Glutamatergic neuron (in vitro differentiated cells): ENCODE measurements around the gene LDHAL6B. TPM values are rescaled to one million over a fixed set of nuclear protein-coding genes. Genes with fewer than 3 reads are reported as not detected.

Source experiments
- DNase-seq: peaks from one replicate; pipeline ENCODE4 v3.0.0; 2022
- H3K27ac Mint-ChIP-seq: one replicate; pipeline ENCODE4 v1.8.0; 2020; ENCODE audit warnings: mild to moderate bottlenecking, mixed read lengths, inconsistent platforms; ENCODE audit not compliant: unreplicated experiment
- H3K27me3 Mint-ChIP-seq: one replicate; pipeline ENCODE4 v1.8.0; 2020; ENCODE audit warnings: mild to moderate bottlenecking, moderate library complexity, mixed read lengths, inconsistent platforms; ENCODE audit not compliant: unreplicated experiment
- H3K36me3 Mint-ChIP-seq: one replicate; pipeline ENCODE4 v1.8.0; 2020; ENCODE audit warnings: mild to moderate bottlenecking, mixed read lengths, inconsistent platforms; ENCODE audit not compliant: unreplicated experiment
- H3K4me1 Mint-ChIP-seq: one replicate; pipeline ENCODE4 v1.8.0; 2020; ENCODE audit warnings: mild to moderate bottlenecking, low read depth, mixed read lengths, inconsistent platforms; ENCODE audit not compliant: unreplicated experiment
- H3K4me3 Mint-ChIP-seq: one replicate; pipeline ENCODE4 v1.8.0; 2020; ENCODE audit warnings: mild to moderate bottlenecking, mixed read lengths, inconsistent platforms; ENCODE audit not compliant: unreplicated experiment
- H3K9me3 Mint-ChIP-seq: one replicate; pipeline ENCODE4 v1.8.0; 2020; ENCODE audit warnings: mild to moderate bottlenecking, moderate library complexity, mixed read lengths, inconsistent platforms; ENCODE audit not compliant: unreplicated experiment
- total RNA-seq: library from RNA; stranded (reverse); fragmentation: NEBNext Ultra II Directional; extraction: Animal tissue kit (Norgen Biotek cat#: 25700); gene quantifications from one replicate; pipeline ENCODE4 v1.2.1, GENCODE V29; 2021; ENCODE audit not compliant: unreplicated experiment
- TF ChIP-seq, protein P1 (sequence below): fragments of 200-600 bp; sonication (generic); IDR thresholded peaks from one replicate; pipeline ENCODE4 v1.5.0; 2021; ENCODE audit not compliant: partially characterized antibody, unreplicated experiment

LDHAL6B gene
- total RNA-seq, 1 donor from 2014 or later = not detected

GRCh38 chr15:59177317-59177660, 29.4 kb upstream of the LDHAL6B start:
- no peaks in the 10 kb centered on the region for H3K27me3 Mint-ChIP-seq
- H3K4me1 Mint-ChIP-seq = peaks cover 5% of the 10 kb centered on the region
- H3K27ac Mint-ChIP-seq = no peak overlapping the region
- no peak for DNase-seq
- H3K36me3 Mint-ChIP-seq = peaks cover 6% of the 10 kb centered on the region
- peaks cover 1% of the 10 kb centered on the region for H3K9me3 Mint-ChIP-seq
- H3K4me3 Mint-ChIP-seq = no peak overlapping the region
- TF ChIP-seq, protein P1, sequence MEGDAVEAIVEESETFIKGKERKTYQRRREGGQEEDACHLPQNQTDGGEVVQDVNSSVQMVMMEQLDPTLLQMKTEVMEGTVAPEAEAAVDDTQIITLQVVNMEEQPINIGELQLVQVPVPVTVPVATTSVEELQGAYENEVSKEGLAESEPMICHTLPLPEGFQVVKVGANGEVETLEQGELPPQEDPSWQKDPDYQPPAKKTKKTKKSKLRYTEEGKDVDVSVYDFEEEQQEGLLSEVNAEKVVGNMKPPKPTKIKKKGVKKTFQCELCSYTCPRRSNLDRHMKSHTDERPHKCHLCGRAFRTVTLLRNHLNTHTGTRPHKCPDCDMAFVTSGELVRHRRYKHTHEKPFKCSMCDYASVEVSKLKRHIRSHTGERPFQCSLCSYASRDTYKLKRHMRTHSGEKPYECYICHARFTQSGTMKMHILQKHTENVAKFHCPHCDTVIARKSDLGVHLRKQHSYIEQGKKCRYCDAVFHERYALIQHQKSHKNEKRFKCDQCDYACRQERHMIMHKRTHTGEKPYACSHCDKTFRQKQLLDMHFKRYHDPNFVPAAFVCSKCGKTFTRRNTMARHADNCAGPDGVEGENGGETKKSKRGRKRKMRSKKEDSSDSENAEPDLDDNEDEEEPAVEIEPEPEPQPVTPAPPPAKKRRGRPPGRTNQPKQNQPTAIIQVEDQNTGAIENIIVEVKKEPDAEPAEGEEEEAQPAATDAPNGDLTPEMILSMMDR = no peak

GRCh38 chr15:59178151-59178695, 28.4 kb upstream of the LDHAL6B start:
- TF ChIP-seq, protein P1 = no peak
- no peak for DNase-seq
- Mint-ChIP-seq H3K27ac (no peak overlapping the region), H3K9me3 (peaks cover 1% of the 10 kb centered on the region), H3K4me3 (no peak overlapping the region), H3K4me1 (peaks cover 5% of the 10 kb centered on the region), H3K36me3 (peaks cover 10% of the 10 kb centered on the region), H3K27me3 (no peaks in the 10 kb centered on the region)

- Mint-ChIP-seq H3K4me3 (no peak overlapping the region), H3K27me3 (no peaks in the 10 kb centered on the region), H3K9me3 (peaks cover 1% of the 10 kb centered on the region), H3K27ac (no peak overlapping the region), H3K4me1 (peaks cover 5% of the 10 kb centered on the region), H3K36me3 (peaks cover 10% of the 10 kb centered on the region)
- no peak for DNase-seq
- TF ChIP-seq, protein P1 = no peak
These were observed 26.9 kb upstream of the LDHAL6B start for GRCh38 chr15:59179717-59180116.

- Mint-ChIP-seq H3K9me3 (peaks cover 1% of the 10 kb centered on the region), H3K4me1 (no peaks in the 10 kb centered on the region), H3K4me3 (no peak overlapping the region), H3K36me3 (peaks cover 10% of the 10 kb centered on the region), H3K27me3 (no peaks in the 10 kb centered on the region), H3K27ac (no peak overlapping the region)
- no peak for DNase-seq
- TF ChIP-seq, protein P1 = no peak
These were observed 25.6 kb upstream of the LDHAL6B start for GRCh38 chr15:59180945-59181600.

DNA sequence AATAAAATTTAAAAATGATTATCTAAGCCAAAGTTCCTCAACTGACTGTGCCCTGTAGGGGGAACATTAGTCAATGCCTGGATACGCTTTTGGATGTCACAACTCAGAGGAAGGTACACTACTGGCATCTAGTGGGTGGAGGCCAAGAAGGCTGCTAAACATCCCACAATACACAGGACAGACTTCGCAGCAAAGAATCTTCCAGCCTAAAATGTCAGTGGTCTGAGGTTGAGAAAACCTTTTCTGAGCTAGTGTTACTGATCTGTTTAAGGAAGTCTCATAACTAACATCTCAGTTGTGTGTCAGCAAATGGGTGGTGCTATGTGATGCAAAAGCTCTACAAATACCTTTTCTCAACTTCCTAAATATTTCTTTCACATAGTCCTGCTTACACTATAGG, 20.9 kb upstream of the LDHAL6B start:
- Mint-ChIP-seq H3K9me3 (no peaks in the 10 kb centered on the region), H3K4me3 (no peak overlapping the region), H3K36me3 (peaks cover 5% of the 10 kb centered on the region), H3K4me1 (no peaks in the 10 kb centered on the region), H3K27ac (no peak overlapping the region), H3K27me3 (no peaks in the 10 kb centered on the region)
- no peak for DNase-seq
- TF ChIP-seq, protein P1 = no peak
